ENCODE data around the gene TCF15.
"Not testable (repeated sequence)": the region's sequence is repeated elsewhere in the genome, so short reads cannot be mapped to it uniquely, and the experiment has no call there.

The TCF15 gene

DNA sequence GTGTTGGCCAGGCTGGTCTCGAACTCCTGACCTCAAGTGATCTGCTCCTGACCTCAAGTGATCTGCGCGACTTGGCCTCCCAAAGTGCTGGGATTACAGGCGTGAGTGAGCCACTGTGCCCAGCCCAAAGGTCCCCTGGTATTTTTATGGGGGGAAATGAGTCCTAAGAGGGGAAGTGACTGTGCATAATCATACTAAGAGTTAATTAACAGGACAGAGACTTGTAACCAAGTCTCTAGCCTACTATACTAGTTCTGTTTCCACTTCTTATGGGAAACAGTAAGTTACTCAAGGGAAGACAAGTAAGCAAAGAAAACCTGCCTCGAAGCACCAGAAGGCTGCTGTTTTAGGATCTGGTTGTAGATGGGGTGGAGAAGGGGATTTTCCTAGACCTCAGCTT, 27.9 kb downstream of the TCF15 start:
- Mint-ChIP-seq H3K27ac (no peak overlapping the region), H3K9me3 (no peaks in the 10 kb centered on the region)

GRCh38 chr20:578940-579690, 31.0 kb downstream of the TCF15 start:
- H3K27ac Mint-ChIP-seq; H3K9me3 Mint-ChIP-seq; ATAC-seq; H3K4me1 Mint-ChIP-seq; H3K36me3 Mint-ChIP-seq; H3K4me3 Mint-ChIP-seq; DNase-seq (ENCODE audit: low spot score in 2 of 2): not testable (repeated sequence)

More for the DNA sequence above, 27.9 kb downstream of the TCF15 start:
- H3K4me3 Mint-ChIP-seq: no peak overlapping the region
- H3K4me1 Mint-ChIP-seq: no peaks in the 10 kb centered on the region
- DNase-seq (ENCODE audit: low spot score in 2 of 2) (no peak), ATAC-seq (no peak)
- no peaks in the 10 kb centered on the region for H3K36me3 Mint-ChIP-seq

- Mint-ChIP-seq H3K27ac (no peak overlapping the region), H3K36me3 (no peaks in the 10 kb centered on the region), H3K4me1 (no peaks in the 10 kb centered on the region), H3K9me3 (no peaks in the 10 kb centered on the region), H3K4me3 (no peak overlapping the region)
- ATAC-seq: peak; percentile 54
- no peak for DNase-seq (ENCODE audit: low spot score in 2 of 2)
Measured at GRCh38 chr20:577167-577791, 32.8 kb downstream of the TCF15 start.

GRCh38 chr20:576156-576555, 34.0 kb downstream of the TCF15 start:
- no peaks in the 10 kb centered on the region for H3K36me3 Mint-ChIP-seq
- ATAC-seq (no peak), DNase-seq (ENCODE audit: low spot score in 2 of 2) (no peak)
- H3K27ac Mint-ChIP-seq: no peak overlapping the region
- H3K9me3 Mint-ChIP-seq: no peaks in the 10 kb centered on the region
- no peaks in the 10 kb centered on the region for H3K4me1 Mint-ChIP-seq
- no peak overlapping the region for H3K4me3 Mint-ChIP-seq

- Mint-ChIP-seq H3K4me3 (no peak overlapping the region), H3K9me3 (no peaks in the 10 kb centered on the region), H3K36me3 (no peaks in the 10 kb centered on the region), H3K4me1 (no peaks in the 10 kb centered on the region), H3K27ac (no peak overlapping the region)
- ATAC-seq (no peak), DNase-seq (ENCODE audit: low spot score in 2 of 2) (no peak)
Measured at GRCh38 chr20:575230-575629, 34.9 kb downstream of the TCF15 start.

DNA sequence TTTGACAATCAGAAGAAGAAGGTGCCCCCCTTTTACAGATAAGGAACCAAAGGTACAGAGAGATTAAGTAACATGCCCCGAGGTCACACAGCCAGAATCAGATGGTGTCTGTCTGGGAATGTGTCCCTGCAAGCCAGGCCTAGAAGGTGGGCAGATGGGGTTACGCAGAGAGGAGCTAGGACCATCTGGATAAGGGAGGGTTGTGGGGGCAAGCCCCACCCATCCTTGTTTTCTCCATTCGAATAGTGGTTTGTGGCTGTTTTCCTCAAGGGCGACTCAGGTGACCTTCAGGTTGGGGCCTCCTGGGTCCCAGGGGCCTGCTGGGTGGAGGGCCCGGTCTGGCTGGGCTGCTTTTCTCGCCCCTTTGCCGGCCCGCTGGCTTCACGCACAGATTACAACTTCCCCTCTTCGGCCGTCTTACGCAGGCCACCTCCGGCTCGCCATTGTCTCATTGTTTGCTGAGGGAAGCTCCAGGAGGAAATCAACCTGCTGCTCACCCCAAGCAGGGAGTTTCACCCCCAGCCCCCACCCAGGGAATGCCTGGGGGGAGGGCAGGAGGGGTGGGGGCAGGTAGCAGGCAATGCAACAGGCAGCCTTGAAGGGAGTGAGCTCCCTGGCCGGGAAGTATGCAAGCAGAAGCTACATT, 35.7 kb downstream of the TCF15 start:
- H3K4me1 Mint-ChIP-seq: no peaks in the 10 kb centered on the region
- no peak for ATAC-seq
- no peak for DNase-seq (ENCODE audit: low spot score in 2 of 2)
- H3K27ac Mint-ChIP-seq: no peak overlapping the region
- H3K9me3 Mint-ChIP-seq: no peaks in the 10 kb centered on the region
- no peaks in the 10 kb centered on the region for H3K36me3 Mint-ChIP-seq
- H3K4me3 Mint-ChIP-seq: no peak overlapping the region

DNA sequence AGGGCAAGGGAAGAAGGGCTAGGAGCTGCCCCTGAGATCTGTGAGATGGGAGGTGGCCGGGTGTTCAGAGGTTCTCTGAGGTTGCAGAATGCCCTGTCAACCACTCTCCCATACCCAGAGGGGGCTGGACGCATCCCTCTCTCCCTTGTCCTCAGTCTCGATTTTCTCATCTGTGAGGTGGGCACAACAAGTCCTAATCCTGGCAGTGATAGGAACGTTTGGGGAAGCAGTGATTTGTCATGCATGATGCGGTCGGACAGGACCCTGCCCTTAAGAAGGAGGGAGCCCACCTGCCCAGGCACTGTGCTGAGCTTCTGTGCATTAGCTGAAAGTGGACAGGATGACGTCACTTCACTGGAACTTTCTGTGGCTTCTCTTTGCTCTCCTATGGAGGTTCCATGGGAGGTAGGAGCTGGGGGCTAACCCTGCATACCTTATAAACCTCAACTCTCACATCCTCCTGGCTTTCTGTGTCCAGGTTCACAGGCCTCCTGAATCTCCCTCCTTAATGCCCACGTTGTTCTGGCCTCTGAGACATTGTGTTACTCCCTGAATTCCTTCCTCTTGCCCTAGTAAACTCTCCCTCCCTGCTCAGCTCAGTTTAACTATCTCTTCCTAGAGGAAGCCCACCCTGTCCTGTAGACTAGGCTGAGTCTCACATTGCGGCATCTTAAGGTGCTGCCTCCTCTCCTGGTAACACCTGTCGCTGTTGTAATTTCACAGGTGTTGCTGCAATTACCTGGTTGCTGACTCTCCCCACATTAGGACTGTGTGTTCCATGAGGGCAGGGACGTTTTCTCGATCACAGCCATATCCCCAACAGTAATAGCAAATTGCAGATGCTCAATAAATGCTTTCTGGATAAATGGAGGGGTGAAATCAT, 36.5 kb downstream of the TCF15 start:
- Mint-ChIP-seq H3K4me3 (no peak overlapping the region), H3K27ac (no peak overlapping the region)
- no peak for ATAC-seq

GRCh38 chr20:572727-573126, 37.4 kb downstream of the TCF15 start:
- Mint-ChIP-seq H3K9me3 (no peaks in the 10 kb centered on the region), H3K36me3 (no peaks in the 10 kb centered on the region), H3K27ac (no peak overlapping the region), H3K4me1 (no peaks in the 10 kb centered on the region), H3K4me3 (no peak overlapping the region)
- ATAC-seq (no peak), DNase-seq (ENCODE audit: low spot score in 2 of 2) (no peak)

More for the DNA sequence above, 36.5 kb downstream of the TCF15 start:
- Mint-ChIP-seq H3K9me3 (no peaks in the 10 kb centered on the region), H3K4me1 (no peaks in the 10 kb centered on the region), H3K36me3 (no peaks in the 10 kb centered on the region)
- DNase-seq (ENCODE audit: low spot score in 2 of 2): no peak

DNA sequence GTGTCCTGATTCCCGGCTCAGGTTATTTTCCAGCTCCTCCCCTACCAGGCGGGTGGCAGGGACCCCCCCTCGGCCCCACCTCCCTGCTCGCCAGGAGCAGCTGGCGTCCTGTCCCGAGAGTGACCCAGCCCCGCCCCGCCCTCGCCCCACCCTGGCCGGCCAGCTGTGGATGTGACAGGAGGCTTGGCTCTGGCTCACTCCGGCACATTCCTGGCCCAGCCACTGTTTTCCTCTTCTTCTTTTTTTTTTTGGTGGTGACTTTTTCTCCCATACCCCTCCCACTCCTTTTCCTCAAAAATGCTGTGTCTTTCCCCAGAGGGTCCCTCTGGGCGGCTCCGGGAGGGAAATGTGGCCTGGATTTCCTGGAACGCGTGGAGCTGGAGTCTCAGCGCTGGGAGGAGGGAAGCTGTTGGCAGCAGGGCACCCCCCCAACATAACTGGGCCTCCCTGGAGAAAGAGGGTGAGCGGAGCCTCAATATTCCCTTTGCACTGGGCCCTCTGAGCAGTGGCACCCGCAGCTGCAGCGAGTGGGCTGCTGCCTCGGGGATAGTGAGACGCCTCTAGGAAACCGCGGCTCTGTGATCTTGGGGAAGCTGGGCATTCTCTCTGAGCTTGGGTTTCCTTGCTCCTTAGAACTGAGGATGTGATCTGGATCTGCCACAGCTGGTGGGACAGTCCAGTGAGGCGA, 38.2 kb downstream of the TCF15 start:
- ATAC-seq (no peak), DNase-seq (ENCODE audit: low spot score in 2 of 2) (no peak)
- H3K4me3 Mint-ChIP-seq: no peak overlapping the region
- no peaks in the 10 kb centered on the region for H3K9me3 Mint-ChIP-seq
- H3K4me1 Mint-ChIP-seq: no peaks in the 10 kb centered on the region
- H3K27ac Mint-ChIP-seq: no peak overlapping the region
- H3K36me3 Mint-ChIP-seq: no peaks in the 10 kb centered on the region

DNA sequence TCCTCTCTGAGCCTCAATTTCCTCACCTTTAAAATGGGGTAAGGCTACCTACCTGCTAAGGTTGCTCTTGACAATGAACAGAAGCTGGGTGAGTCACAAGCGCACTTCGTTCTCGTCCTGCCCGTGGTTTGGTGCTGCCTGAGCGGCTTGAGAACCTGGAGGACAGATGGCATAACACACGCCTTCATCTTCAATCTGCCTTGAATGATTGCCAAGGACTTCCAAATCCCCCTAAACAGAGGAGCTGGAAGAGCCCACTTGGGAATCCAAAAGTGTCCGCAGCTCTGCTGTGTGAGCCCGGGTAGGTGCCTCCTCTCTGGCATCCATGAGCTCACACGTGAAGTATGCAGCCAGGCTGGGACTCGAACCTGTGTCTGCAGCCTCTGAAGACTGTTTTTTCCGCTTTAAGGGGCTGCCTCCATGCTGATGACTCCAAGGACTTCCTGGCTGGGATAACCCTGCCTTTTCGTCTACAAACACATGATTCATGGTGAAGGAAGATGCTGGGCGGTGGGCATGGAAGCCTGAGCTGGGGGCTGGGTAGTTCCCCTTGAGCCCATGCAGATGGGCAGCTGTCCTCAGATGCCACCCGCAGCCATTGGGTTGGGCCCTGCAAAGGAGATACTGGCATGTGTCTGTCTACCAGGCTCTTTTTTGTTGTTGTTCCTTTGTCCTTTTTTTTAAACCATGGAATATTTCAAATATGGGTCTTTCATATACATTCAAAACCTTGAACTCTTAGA, 41.3 kb downstream of the TCF15 start:
- DNase-seq (ENCODE audit: low spot score in 2 of 2) (no peak), ATAC-seq (no peak)
- Mint-ChIP-seq H3K27ac (no peak overlapping the region), H3K4me3 (no peak overlapping the region), H3K4me1 (no peaks in the 10 kb centered on the region), H3K36me3 (no peaks in the 10 kb centered on the region), H3K9me3 (no peaks in the 10 kb centered on the region)

GRCh38 chr20:568097-568652, 41.9 kb downstream of the TCF15 start:
- Mint-ChIP-seq H3K4me1 (no peaks in the 10 kb centered on the region), H3K27ac (no peak overlapping the region), H3K4me3 (no peak overlapping the region), H3K36me3 (no peaks in the 10 kb centered on the region), H3K9me3 (no peaks in the 10 kb centered on the region)
- ATAC-seq (peak; percentile 75), DNase-seq (ENCODE audit: low spot score in 2 of 2) (no peak)

- no peaks in the 10 kb centered on the region for H3K9me3 Mint-ChIP-seq
- no peaks in the 10 kb centered on the region for H3K36me3 Mint-ChIP-seq
- peaks cover 6% of the 10 kb centered on the region for H3K4me1 Mint-ChIP-seq
- ATAC-seq (no peak), DNase-seq (ENCODE audit: low spot score in 2 of 2) (no peak)
- H3K4me3 Mint-ChIP-seq: no peak overlapping the region
- H3K27ac Mint-ChIP-seq: no peak overlapping the region
Measured at GRCh38 chr20:564192-564591, 45.9 kb downstream of the TCF15 start.

DNA sequence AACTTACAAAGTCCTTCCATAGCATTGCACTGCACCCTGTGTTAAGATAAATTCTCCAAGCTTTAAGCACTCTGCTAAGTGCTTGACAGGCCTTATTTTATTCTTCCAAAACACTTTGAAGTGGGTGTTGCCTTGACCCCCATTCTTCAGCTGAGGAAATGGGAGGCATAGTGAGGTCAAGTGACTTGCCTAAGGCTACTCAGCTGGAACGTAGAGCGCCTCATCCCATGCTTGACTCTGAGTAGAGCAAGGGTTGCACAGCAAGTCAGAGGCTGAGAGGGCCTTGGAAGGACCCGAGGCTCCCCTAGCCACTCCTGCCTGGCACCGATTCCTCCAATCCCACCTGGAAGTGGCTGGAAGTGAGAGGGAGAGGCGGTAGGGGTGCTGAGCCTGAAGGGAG, 46.9 kb downstream of the TCF15 start:
- H3K9me3 Mint-ChIP-seq: no peaks in the 10 kb centered on the region
- H3K27ac Mint-ChIP-seq: no peak overlapping the region
- ATAC-seq (no peak), DNase-seq (ENCODE audit: low spot score in 2 of 2) (no peak)
- H3K4me3 Mint-ChIP-seq: no peak overlapping the region
- peaks cover 6% of the 10 kb centered on the region for H3K4me1 Mint-ChIP-seq
- no peaks in the 10 kb centered on the region for H3K36me3 Mint-ChIP-seq

DNA sequence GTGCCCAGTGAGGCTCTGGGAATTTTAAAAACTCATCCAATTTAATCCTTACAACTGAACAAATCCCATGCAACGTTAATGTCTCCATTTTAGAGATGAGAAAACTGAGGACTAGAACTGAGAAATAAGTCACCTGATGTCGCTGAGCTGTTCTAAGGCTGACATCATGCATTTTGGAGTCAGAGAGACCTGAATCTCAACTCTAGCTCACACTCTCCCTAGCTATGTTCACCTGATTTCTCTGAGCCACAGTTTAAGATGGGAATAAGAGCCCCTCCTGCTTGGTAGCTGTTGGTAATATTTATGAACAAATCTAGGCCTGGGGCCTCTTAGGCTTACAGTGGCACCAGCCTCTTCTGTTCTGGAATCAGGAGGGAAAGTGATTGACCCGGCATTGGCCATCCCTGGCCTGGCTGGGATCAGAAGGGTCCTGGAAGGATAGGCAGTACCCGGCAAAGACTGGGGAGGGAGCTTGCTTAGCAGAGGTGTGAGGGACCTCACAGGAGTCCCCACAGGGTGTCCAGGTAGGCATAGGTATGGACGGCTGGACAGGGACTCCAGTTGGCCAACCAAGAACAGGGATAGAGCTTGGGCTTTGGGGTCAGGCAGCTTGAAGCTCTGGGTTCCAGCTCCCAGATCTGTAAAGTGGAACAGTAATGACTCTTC, 47.7 kb downstream of the TCF15 start:
- ATAC-seq (no peak), DNase-seq (ENCODE audit: low spot score in 2 of 2) (no peak)
- no peaks in the 10 kb centered on the region for H3K9me3 Mint-ChIP-seq
- H3K4me3 Mint-ChIP-seq: no peak overlapping the region
- H3K4me1 Mint-ChIP-seq: peaks cover 6% of the 10 kb centered on the region
- no peak overlapping the region for H3K27ac Mint-ChIP-seq
- no peaks in the 10 kb centered on the region for H3K36me3 Mint-ChIP-seq
